SKM-1 treated with dmso at 0.1 percent for 144 hours (cell line): Measurements from ENCODE around the gene CDC73.
"Not testable (repeated sequence)": the region's sequence is repeated elsewhere in the genome, so short reads cannot be mapped to it uniquely, and the experiment has no call there.

ENCODE experiments used
- DNase-seq: peaks from one replicate; lab custom pipeline; 2025; ENCODE audit not compliant: unreplicated experiment; lab: John Stamatoyannopoulos, UW

The CDC73 gene

DNA sequence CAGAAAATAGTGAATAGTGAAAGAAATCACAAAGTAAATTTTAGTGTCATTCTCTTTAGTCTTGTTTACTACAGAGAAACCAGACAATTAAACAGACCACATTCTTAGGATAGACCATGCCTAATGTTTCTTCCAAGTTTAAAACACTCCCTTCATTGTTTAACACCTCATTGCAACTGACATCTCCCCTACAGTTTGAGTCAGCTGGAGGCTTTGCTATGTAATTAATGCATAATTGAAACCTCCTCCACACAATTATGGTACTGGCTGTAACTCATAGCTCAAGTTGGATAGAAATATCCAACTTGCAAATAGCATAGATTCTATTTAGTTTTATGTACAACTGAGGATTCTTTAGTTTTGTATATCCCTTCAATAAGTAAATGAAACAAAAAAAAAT, 99.8 kb downstream of the CDC73 start:
- DNase-seq, result no peak

DNA sequence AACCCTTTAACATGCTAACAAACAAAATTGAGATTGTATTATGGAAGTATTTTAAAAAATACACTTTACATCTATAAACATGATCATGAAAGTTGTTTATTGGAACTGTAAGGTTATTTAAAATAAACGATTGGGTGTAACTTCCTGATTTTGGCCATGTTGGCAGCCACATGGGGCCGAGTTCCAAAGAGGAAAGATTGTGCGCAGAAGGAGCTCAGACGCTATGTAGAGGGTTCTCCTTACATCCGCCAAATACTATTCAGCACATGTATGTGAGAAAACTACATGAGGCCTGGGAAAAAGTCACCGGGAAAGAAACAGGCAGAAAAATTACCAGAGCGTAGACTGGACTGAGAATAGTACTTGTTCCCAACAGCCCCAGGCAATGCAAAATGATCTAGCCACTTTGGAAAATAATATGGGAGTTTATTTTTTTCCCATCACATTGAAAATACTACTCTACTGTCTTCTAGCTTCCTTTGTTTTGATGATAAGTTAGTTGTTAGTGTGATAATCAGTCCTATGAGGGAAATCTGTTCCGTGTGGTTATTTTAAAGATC, 100.3 kb downstream of the CDC73 start:
- DNase-seq, result no peak

DNA sequence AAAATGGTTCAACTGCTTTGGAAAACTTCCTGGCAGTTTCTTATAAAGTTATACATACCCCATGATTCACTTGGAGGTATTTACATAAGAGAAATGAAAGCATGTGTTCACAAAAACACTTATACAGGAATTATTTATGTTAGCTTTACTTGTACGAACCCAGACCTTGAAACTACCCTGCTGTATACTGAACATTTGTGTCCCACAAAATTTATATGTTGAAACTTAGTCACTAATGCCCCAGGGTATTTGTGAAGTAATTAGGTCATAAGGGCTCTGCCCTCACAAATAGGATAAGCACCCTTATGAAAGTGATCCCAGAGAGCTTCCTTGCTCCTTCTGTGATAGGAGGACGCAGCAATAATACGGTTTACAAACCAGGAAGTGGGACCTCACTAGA, 107.3 kb downstream of the CDC73 start:
- DNase-seq, result no peak

DNA sequence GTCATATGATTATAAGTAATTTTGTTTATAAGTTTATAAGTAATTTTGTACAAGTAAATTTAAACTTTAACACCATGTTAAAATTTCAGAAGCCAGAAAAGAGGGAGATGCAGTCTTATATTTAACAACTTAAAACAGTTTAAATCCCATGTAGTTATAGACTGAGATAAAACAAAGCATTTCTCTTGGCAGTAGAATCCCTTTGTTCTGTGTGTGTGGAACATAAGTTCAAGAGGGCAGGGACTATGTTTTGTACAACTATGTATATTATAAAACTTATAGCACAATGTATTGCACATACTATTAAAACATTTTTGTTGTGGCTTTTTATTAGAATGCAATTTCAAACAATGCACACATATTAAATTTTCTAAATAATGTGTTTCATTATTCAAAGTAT, 109.3 kb downstream of the CDC73 start:
- DNase-seq, result not testable (repeated sequence)

DNA sequence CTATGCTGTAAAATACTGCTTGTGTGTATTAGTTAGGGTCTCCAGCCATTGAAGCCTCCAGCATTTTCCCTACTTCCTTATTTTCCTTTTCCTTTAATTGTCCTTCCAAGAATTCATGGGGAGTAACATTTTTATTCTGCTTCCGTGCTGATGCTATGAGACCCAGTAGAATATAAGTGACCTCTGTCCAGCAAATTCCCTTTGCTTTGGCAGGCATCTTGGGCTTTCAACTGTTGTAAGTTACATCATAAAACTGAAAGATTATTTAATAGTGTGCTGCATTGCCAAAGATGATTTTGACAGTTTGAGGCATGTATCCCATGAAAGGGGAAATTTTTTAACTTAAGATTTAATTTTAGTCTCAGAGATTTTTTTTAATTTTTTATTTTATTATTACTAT, 112.7 kb downstream of the CDC73 start:
- DNase-seq, result no peak

DNA sequence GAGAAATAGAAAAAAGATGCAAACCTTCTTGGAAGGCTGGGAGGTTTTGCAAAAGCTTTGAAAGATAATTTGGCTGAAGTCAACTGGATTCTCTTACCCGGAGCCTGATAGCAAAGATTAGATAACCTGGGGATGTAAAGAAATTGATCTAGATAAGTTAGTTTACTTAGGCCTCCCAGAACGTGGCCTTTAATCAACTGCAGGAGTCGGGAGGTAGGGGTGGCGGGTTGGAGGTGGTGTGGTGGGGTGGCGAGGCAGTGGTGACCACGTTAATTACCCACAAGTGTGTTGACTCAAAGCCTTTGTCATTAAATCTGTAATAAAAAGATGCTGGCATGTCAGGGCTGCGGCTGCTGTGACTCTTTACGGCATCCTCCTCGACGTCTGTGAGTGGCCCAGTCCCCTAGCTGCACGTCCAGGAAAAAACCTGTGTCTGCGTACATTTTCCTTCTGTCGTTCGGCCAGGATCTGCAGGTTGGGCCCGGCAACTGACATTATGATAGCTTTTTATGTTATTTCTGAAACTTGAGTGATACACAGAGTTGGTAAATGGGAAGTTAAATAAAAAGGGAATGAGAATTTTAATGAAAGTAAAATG, 115.6 kb downstream of the CDC73 start:
- no peak for DNase-seq

DNA sequence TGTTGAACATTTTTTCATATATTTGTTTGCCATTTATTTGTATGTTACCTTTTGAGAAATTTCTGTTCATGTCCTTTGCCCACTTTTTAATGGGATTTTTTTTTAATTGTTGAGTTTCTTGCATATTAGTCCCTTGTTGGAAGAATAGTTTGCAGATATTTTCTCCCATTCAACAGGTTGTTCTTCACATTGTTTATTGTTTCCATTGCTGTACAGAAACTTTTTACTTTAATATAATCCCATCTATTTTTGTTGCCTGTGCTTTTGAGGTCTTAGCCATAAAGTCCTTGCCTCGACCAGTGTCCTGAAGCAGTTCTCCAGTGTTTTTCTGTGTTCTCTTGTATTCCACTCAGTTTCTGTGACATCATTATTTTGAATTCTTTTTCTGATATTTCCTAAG, 118.8 kb downstream of the CDC73 start:
- no peak for DNase-seq

DNA sequence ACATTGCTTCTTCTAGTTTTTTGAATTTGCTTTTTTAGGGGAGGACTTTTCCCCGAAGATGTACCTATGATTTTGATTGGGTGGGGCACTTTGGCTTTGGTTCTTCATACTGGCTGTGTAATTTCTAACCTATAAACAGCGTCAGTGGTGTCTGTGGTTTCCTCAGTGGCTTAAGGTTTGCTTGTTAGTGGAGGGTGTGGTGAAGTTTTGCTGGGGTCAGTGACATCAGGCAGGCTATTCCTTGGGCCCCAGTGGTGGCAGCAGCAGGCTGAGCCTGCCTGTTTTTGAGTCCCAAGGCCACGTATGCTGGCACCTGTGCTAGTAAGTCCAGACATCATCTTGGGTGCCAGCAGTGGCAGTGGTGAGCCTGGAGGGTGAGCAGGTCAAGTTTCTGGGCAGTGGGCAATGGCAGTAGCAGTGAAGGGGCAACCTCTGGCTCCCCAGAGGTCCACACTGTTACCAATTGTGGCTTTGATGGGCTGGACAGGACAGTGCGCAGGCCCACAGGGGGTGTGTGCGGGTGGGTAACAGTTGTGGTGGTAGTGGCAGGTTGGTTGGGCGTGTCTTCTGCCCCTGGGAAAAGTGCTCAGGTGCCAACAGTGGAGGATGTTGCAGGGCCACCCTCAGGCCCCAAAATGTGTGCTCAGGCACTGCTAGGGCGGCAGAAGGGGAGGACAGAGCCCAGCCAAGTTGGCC, 119.4 kb downstream of the CDC73 start:
- no peak for DNase-seq

DNA sequence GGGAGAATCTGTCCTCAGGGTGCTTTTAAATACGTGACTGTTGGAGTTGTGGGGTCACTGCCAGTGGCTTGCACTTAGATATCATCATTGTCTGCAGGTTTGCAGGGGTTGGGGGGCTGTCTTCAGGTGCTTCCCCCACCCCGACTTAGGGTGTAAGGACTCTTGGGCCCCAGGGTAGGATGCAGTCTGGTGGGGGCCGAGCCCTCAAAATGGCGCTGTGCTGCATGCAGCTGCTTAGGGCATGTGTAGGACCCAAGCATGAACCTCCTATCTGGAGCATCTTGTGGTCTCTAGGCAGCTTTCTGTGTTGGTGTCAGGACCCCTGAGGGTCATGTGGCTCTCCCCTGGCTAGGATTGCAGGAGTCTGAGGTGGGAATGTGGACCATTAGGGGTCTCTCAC, 120.2 kb downstream of the CDC73 start:
- no peak for DNase-seq

DNA sequence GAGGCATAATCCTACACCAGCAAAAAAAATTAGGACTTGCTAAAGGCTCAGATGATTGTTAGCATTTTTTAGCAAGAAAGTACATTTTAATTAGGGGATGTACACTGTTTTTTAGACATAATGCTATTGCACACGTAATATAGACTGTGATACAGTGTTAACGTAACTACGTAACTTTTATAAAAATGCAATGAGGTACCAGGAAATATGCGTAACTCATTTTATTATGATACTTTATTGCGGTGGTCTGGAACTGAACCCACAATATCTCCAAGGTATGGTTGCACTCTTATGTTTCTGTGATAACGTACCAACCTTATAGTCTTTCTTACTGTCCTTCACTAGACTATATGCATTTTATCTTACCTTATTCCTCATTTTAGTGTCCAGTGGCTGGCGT, 127.4 kb downstream of the CDC73 start:
- no peak for DNase-seq

DNA sequence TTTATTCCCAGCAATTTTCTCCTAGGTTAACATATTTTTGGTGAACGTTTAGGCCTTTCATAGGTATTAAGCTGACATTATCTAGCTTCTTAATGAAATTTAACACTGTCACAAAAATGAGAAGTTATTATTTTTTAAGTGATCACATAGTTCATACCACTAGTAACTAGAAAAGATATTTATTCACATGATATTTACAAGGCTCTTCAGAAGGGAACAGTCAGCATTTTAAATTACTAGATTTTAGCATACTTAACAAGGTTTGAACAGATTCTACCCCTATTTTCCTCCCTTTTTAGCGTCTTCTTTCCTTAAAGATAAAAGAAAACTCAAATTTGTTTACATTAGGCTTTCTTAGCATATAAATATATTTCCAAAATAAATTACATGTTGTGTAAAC, 130.1 kb downstream of the CDC73 start:
- DNase-seq, result no peak

DNA sequence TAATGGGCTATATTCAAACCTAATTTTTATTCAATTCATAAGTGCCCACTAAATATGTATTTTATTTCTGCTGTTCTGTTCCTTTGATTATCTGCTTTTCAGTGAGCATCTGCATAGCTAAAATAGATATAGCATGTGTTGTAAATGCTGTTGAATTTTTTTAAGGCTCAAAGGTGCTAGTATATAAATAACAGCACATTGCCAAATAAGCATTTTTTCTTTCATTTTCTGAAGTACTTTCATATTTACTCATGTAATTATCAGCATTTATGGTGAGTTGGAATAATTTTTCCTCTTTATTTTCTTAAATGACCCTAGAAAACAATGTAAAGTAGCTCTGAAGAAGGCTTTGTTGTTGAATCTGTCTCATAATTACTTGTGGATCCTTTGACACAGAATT, 134.2 kb downstream of the CDC73 start:
- no peak for DNase-seq

DNA sequence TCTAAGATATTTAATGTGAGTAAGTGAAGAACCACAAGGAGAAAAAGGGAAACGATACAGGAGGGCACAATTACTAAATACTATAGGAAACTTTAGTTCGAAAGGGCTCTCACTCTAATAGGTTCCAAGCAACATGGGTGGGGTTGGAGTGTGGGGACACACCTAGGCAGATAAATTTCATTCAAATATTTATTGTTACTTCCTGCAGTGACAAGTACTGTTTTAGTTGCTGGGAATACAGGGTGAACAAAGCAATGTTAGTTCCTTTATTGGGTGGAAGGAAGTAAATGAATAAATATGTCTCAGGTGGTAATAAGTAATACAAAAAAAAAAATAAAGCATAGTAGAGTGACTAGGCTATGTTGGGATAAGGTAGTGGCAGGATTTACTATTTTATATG, 137.8 kb downstream of the CDC73 start:
- no peak for DNase-seq

DNA sequence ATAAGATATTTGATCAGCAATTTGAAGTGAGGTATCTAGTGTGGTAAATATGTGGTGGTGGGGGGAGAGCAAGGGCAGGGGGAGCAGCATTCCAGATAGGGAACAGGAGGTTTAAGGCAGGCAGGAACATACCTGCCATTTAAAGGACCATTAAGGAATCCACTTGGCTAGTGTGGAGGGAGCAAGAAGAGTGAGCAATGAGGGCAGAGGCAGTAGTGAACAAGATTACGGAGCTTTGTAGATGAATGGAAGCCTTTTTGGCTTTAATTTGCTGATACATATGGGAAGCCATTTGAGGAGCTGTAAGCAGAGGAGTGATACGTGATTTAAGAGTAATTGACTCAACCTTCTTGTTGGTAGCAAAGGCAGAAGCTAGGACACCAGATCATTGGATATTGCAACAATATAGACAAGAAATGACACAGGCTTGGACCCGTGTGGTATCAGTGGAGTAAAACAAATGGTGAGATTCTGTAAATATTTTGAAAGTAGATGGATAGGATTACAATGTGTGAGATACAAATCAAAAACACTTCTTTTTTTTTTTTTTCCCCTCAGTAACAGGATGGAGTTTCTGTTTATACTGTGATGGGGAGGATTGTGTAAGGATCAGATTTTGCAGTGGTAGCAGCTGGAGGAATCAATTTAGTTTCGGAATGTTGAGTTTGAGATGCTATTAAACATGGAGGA, 138.4 kb downstream of the CDC73 start:
- no peak for DNase-seq

DNA sequence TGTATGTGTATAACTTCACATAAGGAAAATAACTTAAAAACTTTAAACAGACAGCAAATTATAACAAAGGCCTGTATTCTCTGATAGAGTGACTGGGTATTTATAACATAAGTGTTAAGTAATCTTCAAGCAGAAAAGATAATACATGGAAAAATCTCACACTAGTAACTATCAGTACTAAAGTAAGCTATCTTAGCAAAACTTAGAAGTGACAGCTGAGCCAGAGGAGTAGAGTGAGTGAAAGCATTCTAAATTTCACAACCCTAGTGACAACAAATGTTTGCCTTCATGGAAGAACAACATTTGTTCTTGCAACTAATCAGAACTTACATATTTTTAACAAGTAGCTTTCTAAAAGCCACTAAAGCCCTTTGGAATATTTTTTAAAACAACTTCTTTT, 139.1 kb downstream of the CDC73 start:
- no peak for DNase-seq

DNA sequence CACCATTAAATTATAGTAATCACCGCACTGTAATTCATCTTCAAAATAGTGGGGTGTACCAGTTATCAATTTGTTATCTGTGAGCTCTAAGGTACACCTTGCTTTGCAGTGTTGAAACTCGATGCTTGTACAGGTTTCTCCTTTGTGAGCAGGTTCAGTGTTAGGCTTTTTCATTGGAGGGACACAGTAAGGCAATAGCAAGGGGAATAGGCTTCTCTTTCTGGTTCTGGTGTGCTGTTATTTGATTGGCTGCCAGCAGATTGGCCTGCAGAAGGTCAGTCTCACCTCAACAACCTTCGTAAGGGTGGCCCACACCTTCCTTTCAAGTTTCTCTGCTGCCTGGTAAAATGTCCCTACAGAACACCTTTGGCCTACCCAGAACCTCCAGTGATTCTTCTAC, 140.8 kb downstream of the CDC73 start:
- no peak for DNase-seq

DNA sequence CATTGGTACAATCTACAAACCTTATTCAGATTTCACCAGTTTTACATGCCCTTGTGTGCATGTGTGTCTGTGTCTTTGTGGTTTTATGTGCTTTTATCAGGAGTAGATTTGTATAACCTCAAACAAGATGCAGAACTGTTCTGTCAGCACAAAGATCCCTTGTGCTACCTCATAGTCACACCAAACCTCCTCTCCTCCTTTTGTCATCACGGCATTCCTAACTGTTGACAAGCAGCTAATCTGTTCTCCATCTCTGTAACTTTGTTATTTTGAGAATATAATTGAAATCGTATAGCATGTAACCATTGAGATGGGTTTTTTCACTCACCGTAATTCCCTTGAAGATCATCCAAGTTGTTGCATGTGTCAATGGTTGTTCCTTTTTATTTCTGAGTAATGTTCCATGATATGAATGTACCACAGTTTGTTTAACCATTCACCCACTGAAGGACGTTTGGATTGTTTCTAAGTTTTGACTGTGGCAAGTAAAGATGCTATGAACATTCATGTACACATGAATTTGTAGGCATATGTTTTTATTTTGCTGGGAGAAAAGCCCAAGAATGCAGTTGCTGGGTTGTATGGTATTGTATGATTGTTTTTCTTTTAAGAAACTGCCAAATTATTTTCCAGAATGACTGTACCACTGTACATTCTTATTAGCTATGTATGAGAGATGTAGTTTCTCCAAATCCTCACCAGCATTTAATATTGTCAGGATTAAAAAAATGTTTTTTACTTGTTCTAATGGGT, 142.7 kb downstream of the CDC73 start:
- DNase-seq, result no peak

DNA sequence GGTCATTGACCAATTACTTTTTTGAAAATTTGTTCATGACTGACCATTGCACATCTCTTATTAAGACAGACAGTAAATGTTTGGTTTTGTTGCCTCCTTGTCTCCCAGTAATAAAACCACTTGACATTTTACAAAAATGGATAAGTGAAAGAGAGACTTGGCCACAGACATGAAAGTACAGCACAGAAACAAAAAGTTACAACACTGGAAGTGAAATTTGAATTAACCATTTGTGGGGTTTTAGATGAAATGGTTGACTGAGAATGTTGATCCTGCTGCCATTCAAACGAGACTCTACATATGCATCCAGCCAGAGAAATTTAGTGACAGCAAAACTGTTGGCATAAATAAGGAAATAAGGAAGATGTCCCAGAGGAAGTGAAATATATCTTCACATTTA, 143.9 kb downstream of the CDC73 start:
- DNase-seq, result no peak

DNA sequence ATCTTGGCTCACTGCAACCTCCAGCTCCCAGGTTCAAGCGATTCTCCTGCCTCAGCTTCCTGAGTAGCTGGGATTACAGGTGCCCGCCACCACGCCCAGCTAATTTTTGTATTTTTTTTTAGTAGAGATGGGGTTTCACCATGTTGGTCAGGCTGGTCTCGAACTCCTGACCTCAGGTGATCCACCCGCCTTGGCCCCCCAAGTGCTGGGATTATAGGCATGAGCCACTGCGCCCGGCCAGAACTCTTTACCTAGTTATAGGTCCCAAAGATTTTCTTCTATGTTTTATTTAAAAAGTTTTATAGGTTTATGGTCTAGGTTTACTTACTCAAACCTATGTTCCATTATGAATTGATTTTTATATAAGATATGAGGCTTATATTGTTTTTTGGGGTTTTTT, 145.0 kb downstream of the CDC73 start:
- DNase-seq, result not testable (repeated sequence)

DNA sequence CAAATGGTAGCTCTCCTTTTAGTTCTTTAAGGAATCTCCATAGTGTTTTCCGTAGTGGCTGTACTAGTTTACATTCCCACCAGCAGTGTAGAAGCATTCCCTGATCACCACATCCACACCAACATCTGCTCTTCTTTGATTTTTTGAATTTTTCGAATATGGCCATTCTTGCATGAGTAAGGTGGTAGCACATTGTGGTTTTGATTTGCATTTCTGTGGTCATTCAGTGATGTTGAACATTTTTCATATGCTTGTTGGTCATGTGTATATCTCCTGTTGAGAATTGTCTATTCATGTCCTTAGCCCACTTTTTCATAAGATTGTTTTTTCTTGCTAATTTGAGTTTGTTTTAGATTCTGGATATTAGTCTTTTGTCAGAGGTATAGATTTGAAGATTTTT, 149.2 kb downstream of the CDC73 start:
- no peak for DNase-seq

DNA sequence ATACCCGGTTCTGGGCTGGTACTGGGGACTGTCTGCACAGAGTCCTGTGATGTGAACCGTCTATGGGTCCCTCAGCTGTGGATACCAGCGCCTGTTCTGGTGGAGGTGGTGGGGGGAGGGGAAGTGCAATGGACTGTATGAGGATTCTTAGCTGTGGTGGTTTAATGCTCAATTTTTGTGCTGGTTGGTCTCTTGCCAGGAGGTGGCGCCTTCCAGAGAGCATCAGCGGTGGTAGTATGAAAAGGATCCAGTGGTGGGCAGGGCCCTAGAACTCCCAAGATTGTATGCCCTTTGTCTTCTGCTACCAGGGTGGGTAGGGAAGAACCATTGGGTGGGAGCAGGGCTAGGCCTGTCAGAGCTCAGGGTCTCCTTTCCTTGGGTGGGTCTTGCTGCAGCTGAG, 153.9 kb downstream of the CDC73 start:
- no peak for DNase-seq

DNA sequence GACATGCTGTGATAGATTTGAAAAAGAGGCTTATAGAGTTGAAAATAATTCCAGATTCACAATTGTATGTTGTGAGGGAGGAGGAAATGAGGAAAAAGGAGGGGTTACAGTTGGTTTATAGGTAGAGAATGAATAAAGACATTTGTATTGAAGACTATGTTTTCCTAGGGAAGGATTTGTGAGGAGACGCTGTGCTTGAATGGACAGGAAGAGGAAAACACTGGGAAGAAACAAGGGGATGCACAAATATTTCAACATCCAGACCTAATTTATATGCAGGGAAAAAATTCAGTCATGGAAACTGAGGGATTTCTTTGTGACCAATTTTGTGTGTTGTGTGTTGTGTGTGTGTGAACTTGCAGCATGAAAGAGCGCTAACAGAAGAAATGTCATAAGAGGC, 157.1 kb downstream of the CDC73 start:
- DNase-seq, result no peak
